ENCODE data around the gene PDGFA.

Gene PDGFA

GRCh38 chr7:485188-486081 lies 34.2 kb downstream of the PDGFA start:
- DNase-seq, result no peak

- no peak for DNase-seq
Observed at GRCh38 chr7:484356-485101, 35.1 kb downstream of the PDGFA start.

- DNase-seq, result no peak
Observed at GRCh38 chr7:483656-484355, 35.8 kb downstream of the PDGFA start.

GRCh38 chr7:482521-483083 lies 37.0 kb downstream of the PDGFA start:
- no peak for DNase-seq

DNA sequence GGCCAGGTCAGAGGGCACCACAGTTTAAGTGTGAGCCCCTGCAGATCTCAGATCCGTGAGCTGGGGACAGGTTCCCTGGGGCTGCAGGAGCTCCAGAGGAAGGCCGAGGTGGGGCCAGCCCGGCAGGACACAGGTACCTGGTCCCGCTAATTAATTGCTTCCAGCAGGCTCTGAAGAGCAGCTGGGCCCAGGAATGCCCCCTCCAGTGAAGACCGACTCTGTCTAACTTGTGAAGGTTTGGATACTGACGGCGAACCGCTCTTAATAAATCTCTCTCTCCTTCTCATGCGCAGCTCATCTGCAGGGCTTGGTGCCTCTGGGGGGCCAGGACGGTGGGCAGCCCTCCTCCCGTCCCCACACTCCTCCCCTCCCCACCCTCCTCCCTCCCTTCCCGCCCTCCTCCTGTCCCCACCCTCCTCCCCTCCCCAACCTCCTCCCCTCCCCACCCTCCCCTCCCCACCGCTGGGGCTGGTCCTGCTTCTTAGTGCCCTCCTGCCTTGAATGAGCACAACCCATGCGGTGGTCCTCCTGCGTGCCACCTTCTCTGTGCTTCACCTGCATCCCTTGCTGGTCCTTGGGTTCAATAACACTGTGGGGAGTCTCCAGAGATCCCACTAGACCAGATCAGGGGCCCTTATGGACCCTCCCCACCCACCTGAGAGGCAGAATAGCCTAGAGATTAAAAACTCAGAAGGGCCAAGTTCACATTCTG lies 38.3 kb downstream of the PDGFA start:
- DNase-seq, result no peak

DNA sequence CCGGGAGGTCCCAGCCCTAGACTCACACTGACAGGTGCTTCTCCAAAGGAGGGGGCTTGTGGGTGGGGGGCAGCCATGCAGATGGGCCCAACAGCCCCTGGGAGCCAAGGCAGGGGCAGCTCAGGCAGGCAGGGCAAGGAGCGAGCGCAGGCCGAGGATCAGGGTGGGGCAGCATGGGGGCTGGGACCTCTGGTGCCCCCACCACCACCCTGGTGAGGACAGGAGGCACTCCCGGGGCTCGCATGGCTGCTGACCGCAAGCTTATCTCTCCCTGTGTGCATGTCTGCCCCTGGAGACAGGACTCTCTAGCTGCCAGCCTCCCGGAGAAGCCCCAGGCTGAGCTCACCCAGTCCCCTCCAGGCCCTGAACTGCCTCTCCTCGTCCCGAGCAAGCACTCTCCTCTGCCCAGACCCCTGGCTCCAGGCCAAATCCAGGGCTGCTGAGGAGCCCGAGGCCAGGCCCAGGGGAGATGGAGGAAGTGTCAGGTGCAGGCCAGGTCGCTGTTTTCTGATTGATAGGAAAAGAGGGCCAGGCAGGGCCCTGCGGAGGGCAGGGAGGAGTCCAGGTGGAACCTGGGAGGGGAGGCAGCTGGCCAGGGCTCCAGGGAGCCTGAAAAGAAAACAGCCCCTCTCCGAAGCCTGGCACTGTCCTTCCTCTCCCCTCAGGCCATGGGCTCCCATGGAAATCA lies 39.0 kb downstream of the PDGFA start:
- peak; percentile 14 for DNase-seq

- no peak for DNase-seq
Observed at GRCh38 chr7:479948-480499, 39.6 kb downstream of the PDGFA start.

GRCh38 chr7:479115-479947 lies 40.3 kb downstream of the PDGFA start:
- no peak for DNase-seq

GRCh38 chr7:477626-478220 lies 41.9 kb downstream of the PDGFA start:
- no peak for DNase-seq

- DNase-seq, result no peak
Observed at GRCh38 chr7:476736-477360, 42.8 kb downstream of the PDGFA start.

GRCh38 chr7:475951-476441 lies 43.6 kb downstream of the PDGFA start:
- no peak for DNase-seq

DNA sequence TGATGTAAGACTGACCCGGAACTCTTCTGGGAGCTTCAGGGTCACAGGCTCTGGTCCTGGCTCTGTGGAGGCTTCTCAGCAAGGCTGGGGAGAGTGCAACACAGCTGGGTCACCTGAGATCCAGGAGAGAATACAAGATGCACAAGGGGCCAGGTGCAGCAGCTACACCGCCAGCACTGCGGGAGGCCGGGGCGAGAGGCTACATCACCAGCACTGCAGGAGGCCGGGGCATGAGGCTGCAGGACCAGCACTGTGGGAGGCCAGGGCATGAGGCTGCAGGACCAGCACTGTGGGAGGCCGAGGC lies 44.3 kb downstream of the PDGFA start:
- DNase-seq, result no peak

- no peak for DNase-seq
Observed at GRCh38 chr7:474605-475424, 44.8 kb downstream of the PDGFA start.

- DNase-seq, result no peak
Observed at GRCh38 chr7:473870-474604, 45.6 kb downstream of the PDGFA start.

- DNase-seq, result no peak
Observed at GRCh38 chr7:473211-473734, 46.4 kb downstream of the PDGFA start.

- DNase-seq, result no peak
Observed at GRCh38 chr7:472640-472957, 47.0 kb downstream of the PDGFA start.

- no peak for DNase-seq
Observed at GRCh38 chr7:471866-472639, 47.6 kb downstream of the PDGFA start.
